Measurements from ENCODE around the gene FNTB.

FNTB gene

DNA sequence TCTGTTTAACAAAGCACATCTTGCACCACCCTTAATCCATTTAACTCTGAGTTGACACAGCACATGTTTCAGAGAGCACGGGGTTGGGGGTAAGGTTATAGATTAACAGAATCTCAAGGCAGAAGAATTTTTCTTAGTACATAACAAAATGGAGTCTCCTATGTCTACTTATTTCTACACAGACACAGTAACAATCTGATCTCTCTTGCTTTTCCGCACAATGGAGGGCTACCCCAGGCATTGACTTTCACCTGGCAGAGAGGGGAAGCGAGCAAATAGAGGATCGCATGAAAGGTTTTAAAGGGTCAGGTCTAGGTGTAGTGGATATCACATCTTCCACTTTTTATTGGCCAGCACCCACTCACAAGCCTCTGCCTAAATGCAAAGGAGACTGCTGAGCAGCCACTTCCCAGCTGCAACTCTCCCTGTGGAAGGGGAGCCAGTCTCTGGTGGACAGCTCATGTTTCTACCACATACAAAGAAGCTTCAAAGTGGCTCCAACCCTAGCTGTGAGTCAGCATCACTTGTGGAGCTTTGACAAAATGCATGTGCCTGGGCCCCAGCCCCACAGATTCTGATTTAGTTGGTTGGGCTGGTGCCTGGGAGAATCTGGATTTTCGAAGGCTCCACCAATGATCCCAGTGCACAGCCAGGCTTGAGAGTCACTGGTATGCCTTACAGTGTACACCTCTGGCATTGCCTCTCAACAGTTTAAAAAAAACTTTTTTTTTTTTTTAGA is 7.2 kb upstream of the FNTB start:
- DNase-seq (ENCODE audit: low read depth) = no peak

- DNase-seq (ENCODE audit: low read depth) = no peak
Observed at GRCh38 chr14:64983439-64984310, 3.0 kb upstream of the FNTB start.

- no peak for DNase-seq (ENCODE audit: low read depth)
Observed at GRCh38 chr14:64987438-64987767, 708 bp downstream of the FNTB start.

DNA sequence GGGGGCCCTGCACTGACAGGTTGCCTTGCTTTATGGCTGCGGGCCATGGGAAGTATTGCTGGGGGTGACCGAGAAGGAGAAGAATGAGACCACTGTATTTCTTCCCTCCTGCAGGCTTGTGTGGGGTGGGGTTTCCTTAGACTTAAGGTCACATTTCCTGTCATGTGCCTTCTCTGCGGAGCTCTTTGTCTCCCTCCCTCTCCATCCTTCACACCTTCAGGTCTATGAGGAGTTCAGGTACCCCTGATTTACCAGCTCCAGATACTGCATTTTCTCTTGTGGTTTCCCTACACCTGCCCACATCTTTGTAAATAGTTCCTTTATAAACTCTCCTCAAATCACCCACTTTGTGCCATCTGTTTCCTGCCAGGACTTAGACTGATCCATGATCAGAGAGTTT is 3.6 kb downstream of the FNTB start:
- no peak for DNase-seq (ENCODE audit: low read depth)

DNA sequence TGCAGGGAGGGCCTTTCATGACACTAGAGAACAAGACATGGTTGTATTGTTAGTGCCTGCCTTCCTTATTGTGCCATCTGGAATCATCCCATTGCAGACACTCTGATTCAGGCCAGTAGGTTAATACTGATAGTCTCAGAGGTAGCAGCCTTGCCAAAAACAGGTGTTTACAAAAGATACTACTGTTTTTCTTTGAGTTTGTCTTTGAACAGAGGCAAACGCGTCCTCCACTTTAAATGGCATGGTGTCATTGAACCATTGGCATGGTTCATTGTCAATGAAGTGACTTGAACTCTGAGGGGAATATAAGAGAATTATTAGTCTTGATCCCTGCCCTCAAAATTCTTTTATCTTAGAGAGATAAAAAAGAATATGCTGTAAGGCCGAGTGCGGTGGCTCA is 4.2 kb downstream of the FNTB start:
- DNase-seq (ENCODE audit: low read depth) = no peak

- DNase-seq (ENCODE audit: low read depth) = no peak
Observed at GRCh38 chr14:64992328-64992885, 5.7 kb downstream of the FNTB start.

GRCh38 chr14:64993266-64993930 is 6.7 kb downstream of the FNTB start:
- no peak for DNase-seq (ENCODE audit: low read depth)

DNA sequence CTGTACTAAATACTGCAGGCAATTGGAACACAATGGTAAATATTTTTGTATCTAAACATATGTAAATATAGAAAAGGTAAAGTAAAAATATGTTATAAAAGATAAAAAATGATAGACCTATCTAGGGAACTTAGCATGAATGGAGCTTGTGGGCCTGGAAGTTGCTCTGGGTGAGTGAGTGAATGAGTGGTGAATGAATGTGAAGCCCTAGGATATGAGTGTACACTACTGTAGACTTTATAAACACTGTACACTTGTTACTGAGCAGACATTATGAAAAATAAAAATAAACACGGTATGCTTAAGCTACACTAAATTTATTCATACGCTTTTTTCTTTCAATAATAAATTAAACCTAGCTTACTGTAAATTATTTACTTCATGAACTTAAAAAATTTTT is 7.8 kb downstream of the FNTB start:
- DNase-seq (ENCODE audit: low read depth) = no peak

DNA sequence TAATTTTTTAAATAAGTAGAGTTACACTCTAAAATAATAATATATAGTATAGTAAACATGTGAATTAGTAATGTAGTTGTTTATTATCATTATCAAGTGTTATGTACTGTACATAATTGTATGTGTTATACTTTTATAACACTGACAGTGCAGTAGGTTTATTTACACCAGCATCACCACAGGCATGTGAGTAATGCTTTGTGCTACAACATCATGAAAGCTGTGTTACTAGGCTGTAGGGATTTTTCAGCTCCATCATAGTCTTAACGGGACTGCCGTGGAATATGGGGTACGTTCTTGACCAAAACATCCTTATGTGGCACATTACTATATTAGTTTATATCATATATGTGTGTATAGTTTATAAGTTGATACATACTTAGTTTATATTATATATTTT is 8.6 kb downstream of the FNTB start:
- DNase-seq (ENCODE audit: low read depth) = no peak

- DNase-seq (ENCODE audit: low read depth) = no peak
Observed at GRCh38 chr14:64997108-64997794, 10.6 kb downstream of the FNTB start.

- no peak for DNase-seq (ENCODE audit: low read depth)
Observed at GRCh38 chr14:64998455-64998931, 11.8 kb downstream of the FNTB start.

DNA sequence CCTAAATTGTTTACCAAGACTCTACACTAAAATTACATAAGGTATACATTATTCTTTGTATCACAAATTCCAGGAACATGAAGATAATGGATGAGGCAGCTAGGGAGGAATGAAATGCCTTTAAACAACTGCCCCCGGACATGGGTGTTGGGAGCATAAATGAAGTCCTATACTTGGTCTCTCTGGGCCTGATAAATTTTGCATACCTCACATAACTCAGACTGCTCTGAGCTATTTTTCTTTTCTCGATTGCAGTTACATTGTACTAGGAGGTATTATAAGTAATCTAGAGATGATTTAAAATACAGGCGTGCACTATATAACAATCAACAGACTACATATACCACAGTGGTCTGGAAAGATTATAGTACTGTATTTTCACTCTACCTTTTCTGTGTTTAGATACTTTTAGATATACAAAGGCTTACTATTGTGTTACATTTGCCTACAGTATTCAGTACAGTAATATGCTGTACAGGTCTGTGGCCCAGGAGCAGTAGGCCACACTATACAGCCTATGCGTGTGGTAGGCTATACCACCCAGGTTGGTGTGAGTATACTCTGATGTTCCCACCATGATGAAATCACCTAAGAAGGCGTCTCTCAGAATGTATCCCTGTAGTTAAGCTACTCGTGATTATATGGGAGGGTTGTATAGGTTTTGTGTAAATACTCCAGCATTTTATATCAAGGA is 14.3 kb downstream of the FNTB start:
- DNase-seq (ENCODE audit: low read depth) = no peak

GRCh38 chr14:65001723-65002122 is 15.0 kb downstream of the FNTB start:
- DNase-seq (ENCODE audit: low read depth) = no peak

GRCh38 chr14:65002586-65003210 is 16.0 kb downstream of the FNTB start:
- DNase-seq (ENCODE audit: low read depth) = no peak

DNA sequence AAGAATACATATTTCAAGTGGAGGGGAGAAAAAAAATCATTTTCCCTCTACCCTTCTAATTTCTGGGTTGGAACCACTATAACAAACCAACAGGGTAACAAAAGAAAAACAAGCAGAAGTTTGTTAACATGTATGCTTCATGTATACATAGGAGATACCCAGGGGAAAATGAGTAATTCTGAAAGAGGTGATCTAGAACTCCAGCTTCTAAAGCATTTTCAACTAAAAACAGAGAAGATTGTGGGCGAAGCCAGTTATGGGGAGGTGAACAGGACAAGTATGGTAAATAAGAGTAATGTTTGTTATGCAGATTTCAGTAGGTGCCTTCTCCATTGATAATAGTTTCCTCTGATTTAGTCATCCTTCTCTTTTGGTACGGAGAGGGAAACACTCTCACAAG is 16.7 kb downstream of the FNTB start:
- DNase-seq (ENCODE audit: low read depth) = no peak

- no peak for DNase-seq (ENCODE audit: low read depth)
Observed at GRCh38 chr14:65006261-65006721, 19.6 kb downstream of the FNTB start.

DNA sequence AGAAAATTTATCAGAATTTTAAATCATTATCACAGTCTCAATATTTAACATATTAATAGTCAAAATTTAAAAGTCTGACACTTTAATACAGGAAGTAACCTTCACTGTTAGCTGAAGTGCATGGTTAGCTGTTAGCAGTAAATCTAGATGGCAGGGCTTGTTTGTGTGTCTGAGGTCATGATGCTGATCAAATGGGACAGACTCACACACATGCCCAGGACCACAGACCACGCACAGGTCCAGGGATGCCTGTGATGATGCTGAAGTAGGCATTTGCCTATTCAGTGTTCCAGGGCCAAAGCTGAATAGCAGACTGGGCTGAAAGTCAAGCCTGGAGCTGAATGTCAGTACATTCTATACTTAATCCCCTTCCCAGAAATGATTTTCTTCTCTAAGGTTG is 20.5 kb downstream of the FNTB start:
- DNase-seq (ENCODE audit: low read depth) = no peak

- no peak for DNase-seq (ENCODE audit: low read depth)
Observed at GRCh38 chr14:65010211-65010931, 23.7 kb downstream of the FNTB start.

DNA sequence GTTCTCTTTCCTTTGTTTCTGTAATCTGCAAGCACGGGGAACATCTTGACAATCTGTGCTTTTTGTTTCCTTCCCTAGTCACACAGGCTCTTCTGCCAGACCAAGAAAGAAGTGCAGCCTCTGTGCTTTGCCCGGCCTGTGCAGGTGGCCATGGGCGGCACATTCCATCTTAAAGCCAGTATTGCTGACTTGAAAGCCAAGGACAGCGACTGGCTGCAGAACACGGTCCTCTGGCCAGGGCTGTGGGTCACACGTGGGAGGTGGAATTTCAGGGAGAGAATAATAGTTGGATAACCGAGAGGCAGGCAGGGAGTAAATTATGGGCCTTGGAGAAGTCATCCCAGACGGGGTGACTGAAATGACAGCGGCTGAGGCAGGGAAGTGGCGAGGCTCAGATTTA is 24.8 kb downstream of the FNTB start:
- no peak for DNase-seq (ENCODE audit: low read depth)

GRCh38 chr14:65012353-65012752 is 25.7 kb downstream of the FNTB start:
- DNase-seq (ENCODE audit: low read depth) = no peak

Data from non-pigmented ciliary epithelial cell (primary cell).